ENCODE results near the gene KATNA1.

The KATNA1 gene

GRCh38 chr6:149545258-149545753, 103.2 kb downstream of the KATNA1 start:
- peak overlapping the region; percentile 77 for H3K4me3 ChIP-seq (ENCODE audit: low read depth, low read length)
- DNase-seq (ENCODE audit: low read depth) = peak; percentile 86
- TF ChIP-seq CTCF (conservative IDR thresholded peaks at IDR 0.05; ENCODE audit: low read depth, low read length) = no peak

Measured in choroid plexus epithelial cell (primary cell).